Mesothelial cell of epicardium (in vitro differentiated cells): ENCODE measurements around the gene REM2. TPM values are rescaled to one million over a fixed set of nuclear protein-coding genes. Genes with fewer than 3 reads are reported as not detected.
"Not testable (repeated sequence)": the region's sequence is repeated elsewhere in the genome, so short reads cannot be mapped to it uniquely, and the experiment has no call there.

Experiments
- DNase-seq, 2 experiments: peaks; one replicate each; pipeline ENCODE4 v3.0.0; 2021; ENCODE audit warnings: low spot score in 2 of 2; ENCODE audit not compliant: unreplicated experiment in 2 of 2
- H3K27ac Mint-ChIP-seq: 2 replicates; pipeline ENCODE4 v1.8.0; 2021; ENCODE audit warnings: mixed read lengths
- H3K27me3 Mint-ChIP-seq: 2 replicates; pipeline ENCODE4 v1.8.0; 2021; ENCODE audit warnings: low read depth, mixed read lengths
- H3K36me3 Mint-ChIP-seq: 2 replicates; pipeline ENCODE4 v1.8.0; 2021; ENCODE audit warnings: mixed read lengths
- H3K4me1 Mint-ChIP-seq: 2 replicates; pipeline ENCODE4 v1.8.0; 2021; ENCODE audit warnings: mixed read lengths
- H3K4me3 Mint-ChIP-seq: 2 replicates; pipeline ENCODE4 v1.8.0; 2021; ENCODE audit warnings: mild to moderate bottlenecking, moderate library complexity, mixed read lengths
- H3K9me3 Mint-ChIP-seq: 2 replicates; pipeline ENCODE4 v1.8.0; 2021; ENCODE audit warnings: mixed read lengths
- CTCF ChIP-seq: fragments of 200-600 bp; sonication (generic); IDR thresholded peaks from one replicate; pipeline ENCODE4 v1.5.0; 2021; ENCODE audit warnings: antibody characterized with exemption; ENCODE audit not compliant: unreplicated experiment
- total RNA-seq: library from RNA; stranded (reverse); gene quantifications from 3 replicates; pipeline ENCODE4 v1.2.1, GENCODE V29; 2021

Gene REM2
- total RNA-seq, 1 donor from 2014 or later, result 2.6 TPM

GRCh38 chr14:22903742-22904087 lies 20.7 kb downstream of the REM2 start:
- DNase-seq, result no peak
- no peaks in the 10 kb centered on the region for H3K27me3 Mint-ChIP-seq
- H3K9me3 Mint-ChIP-seq, result no peaks in the 10 kb centered on the region
- H3K27ac Mint-ChIP-seq, result peak overlapping the region; percentile 14
- no peak for TF ChIP-seq CTCF
- H3K36me3 Mint-ChIP-seq, result peaks cover 44% of the 10 kb centered on the region
- no peak overlapping the region for H3K4me3 Mint-ChIP-seq
- H3K4me1 Mint-ChIP-seq, result no peaks in the 10 kb centered on the region

GRCh38 chr14:22905627-22906026 lies 22.6 kb downstream of the REM2 start:
- no peaks in the 10 kb centered on the region for H3K9me3 Mint-ChIP-seq
- DNase-seq, result no peak
- no peak overlapping the region for H3K4me3 Mint-ChIP-seq
- H3K27ac Mint-ChIP-seq, result no peak overlapping the region
- TF ChIP-seq CTCF, result no peak
- no peaks in the 10 kb centered on the region for H3K27me3 Mint-ChIP-seq
- H3K4me1 Mint-ChIP-seq, result no peaks in the 10 kb centered on the region
- peaks cover 50% of the 10 kb centered on the region for H3K36me3 Mint-ChIP-seq

GRCh38 chr14:22906073-22906472 lies 23.1 kb downstream of the REM2 start:
- Mint-ChIP-seq H3K27ac (no peak overlapping the region), H3K9me3 (no peaks in the 10 kb centered on the region), H3K4me3 (no peak overlapping the region), H3K36me3 (peaks cover 49% of the 10 kb centered on the region), H3K4me1 (no peaks in the 10 kb centered on the region), H3K27me3 (no peaks in the 10 kb centered on the region)
- no peak for DNase-seq
- no peak for TF ChIP-seq CTCF

- peaks cover 3% of the 10 kb centered on the region for H3K4me1 Mint-ChIP-seq
- no peak for TF ChIP-seq CTCF
- DNase-seq, result no peak
- H3K27me3 Mint-ChIP-seq, result no peaks in the 10 kb centered on the region
- H3K9me3 Mint-ChIP-seq, result no peaks in the 10 kb centered on the region
- H3K27ac Mint-ChIP-seq, result no peak overlapping the region
- H3K36me3 Mint-ChIP-seq, result peaks cover 40% of the 10 kb centered on the region
- H3K4me3 Mint-ChIP-seq, result no peak overlapping the region
Measured at GRCh38 chr14:22907429-22907828, 24.4 kb downstream of the REM2 start.

- H3K9me3 Mint-ChIP-seq, result no peaks in the 10 kb centered on the region
- peaks cover 5% of the 10 kb centered on the region for H3K4me1 Mint-ChIP-seq
- H3K27ac Mint-ChIP-seq, result no peak overlapping the region
- H3K4me3 Mint-ChIP-seq, result no peak overlapping the region
- peaks cover 39% of the 10 kb centered on the region for H3K36me3 Mint-ChIP-seq
- no peaks in the 10 kb centered on the region for H3K27me3 Mint-ChIP-seq
- DNase-seq, result no peak
- TF ChIP-seq CTCF, result no peak
Measured at GRCh38 chr14:22908601-22909000, 25.6 kb downstream of the REM2 start.

GRCh38 chr14:22910916-22911315 lies 27.9 kb downstream of the REM2 start:
- Mint-ChIP-seq H3K9me3 (no peaks in the 10 kb centered on the region), H3K36me3 (peaks cover 21% of the 10 kb centered on the region), H3K27me3 (no peaks in the 10 kb centered on the region), H3K27ac (no peak overlapping the region), H3K4me1 (peaks cover 5% of the 10 kb centered on the region), H3K4me3 (no peak overlapping the region)
- DNase-seq, result no peak
- no peak for TF ChIP-seq CTCF

GRCh38 chr14:22914836-22915235 lies 31.8 kb downstream of the REM2 start:
- H3K36me3 Mint-ChIP-seq, DNase-seq, H3K4me3 Mint-ChIP-seq, H3K9me3 Mint-ChIP-seq, H3K27me3 Mint-ChIP-seq, H3K27ac Mint-ChIP-seq: not testable (repeated sequence)
- H3K4me1 Mint-ChIP-seq, result peaks cover 27% of the 10 kb centered on the region
